Adrenal gland (tissue), 5 donors: ENCODE data around the gene DLGAP4.

Experiments
- CTCF ChIP-seq, 6 experiments: fragments of 450-650 bp in 4 of 6; fragments of 200-600 bp in 2 of 6; sonication (generic) in 1 of 6; IDR thresholded peaks; 1 replicate in 5 of 6; 2 replicates in 1 of 6; pipeline versions ENCODE4 v1.5.1 to v1.8.0; 2016 to 2021; ENCODE audit warnings: antibody characterized with exemption in 6 of 6, mild to moderate bottlenecking in 2 of 6, moderate library complexity in 1 of 6
- POLR2A ChIP-seq, 2 donors: fragments of 450-650 bp; IDR thresholded peaks; one replicate each; pipeline ENCODE4 v1.6.1; 2017; ENCODE audit warnings: antibody characterized with exemption in 2 of 2, mild to moderate bottlenecking in 2 of 2, moderate library complexity in 1 of 2
- donor health status: DM: no; HTN: no; CAD: no.

DNA sequence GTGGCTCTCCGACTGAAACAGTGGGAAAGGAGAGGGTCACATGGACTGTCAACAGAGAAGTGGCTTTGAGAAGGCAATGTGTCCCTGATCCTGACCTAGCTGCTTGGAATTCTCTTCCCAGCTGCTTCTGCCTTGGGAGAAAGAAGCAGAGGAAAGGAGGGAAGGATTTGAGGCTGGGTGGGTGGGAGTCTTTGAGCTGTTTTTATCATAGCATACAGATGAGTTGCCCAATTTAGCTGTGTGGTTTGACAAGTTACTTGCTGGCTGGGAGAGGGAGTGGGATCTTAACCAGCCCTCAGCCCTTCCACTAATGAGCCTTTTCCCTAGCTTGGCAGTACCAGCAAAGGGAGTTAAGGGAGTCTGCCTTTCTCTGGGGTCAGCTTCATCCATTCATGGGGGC lies 184.1 kb downstream of the DLGAP4 start:
- TF ChIP-seq CTCF (IDR thresholded peaks at IDR 0.05) (no peak), POLR2A (IDR thresholded peaks at IDR 0.05) (no peak)
